GM19025 (cell line): ENCODE measurements around the gene CGN.

Experiments used
- ATAC-seq: cut with Tn5 transposase; IDR thresholded peaks from one replicate; pipeline ENCODE4 v1.9.1; 2021; ENCODE audit warnings: mild to moderate bottlenecking, low read depth, moderate library complexity; ENCODE audit not compliant: unreplicated experiment

The CGN gene

DNA sequence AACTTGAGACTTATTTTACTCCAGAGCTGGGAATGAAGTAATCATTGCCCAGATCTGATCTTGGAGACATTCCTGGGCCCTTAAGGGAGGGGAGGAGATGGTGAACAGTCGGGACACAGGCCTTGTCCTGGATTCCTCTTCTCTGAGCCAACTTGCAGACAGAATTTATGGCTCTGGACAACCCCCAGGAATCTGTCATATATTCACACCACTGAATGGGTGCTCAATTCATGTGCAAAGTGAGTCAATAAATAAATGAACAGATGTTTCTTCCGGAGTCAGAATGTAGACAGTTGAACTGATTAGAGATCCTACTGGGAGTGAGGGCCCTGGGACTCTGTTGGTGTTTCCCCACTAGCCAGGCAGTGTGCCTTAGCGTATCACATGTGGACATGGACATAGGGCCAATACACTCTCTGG, 31.5 kb downstream of the CGN start:
- ATAC-seq = no peak

- ATAC-seq = no peak
Measured at GRCh38 chr1:151545542-151545941, 34.4 kb downstream of the CGN start.

- ATAC-seq = no peak
Measured at GRCh38 chr1:151546011-151546925, 35.1 kb downstream of the CGN start.

DNA sequence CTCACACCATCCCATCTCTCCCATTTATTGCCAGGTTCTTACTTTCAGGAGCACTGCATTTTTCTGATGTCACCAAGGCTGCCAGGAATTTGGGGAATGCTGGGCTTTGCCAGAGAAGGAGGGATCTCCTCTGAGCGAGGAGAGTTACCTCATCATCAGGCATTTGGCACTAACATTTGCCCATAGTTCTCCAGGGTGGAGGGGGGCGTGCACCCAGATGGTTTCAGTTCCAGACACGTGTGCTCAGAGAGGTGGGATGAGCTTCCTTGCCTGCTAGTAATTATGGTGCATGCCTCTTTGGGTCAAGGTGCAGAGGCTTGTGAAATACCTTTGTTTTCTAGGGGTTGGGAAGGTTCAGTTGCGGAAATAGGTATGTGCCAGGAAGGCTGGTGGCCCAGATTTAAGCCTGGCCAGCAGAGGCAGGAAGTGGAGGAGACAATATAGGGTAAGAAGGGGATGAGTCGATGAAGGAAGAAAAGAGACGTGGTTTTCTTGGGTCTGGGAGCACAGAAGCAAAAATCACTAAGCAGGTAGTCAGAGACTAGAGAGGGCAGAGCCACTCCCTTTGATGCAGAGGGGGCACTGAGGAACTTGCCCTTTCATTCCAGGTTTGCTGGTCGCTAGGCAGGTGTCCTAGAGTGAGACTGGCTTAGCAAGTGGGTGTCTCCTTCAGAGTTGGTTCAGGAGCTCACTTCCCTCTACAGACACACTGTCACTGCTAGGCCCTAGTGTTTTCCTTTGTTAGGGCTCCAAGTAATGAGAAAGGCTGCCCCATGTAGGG, 36.1 kb downstream of the CGN start:
- ATAC-seq = no peak

DNA sequence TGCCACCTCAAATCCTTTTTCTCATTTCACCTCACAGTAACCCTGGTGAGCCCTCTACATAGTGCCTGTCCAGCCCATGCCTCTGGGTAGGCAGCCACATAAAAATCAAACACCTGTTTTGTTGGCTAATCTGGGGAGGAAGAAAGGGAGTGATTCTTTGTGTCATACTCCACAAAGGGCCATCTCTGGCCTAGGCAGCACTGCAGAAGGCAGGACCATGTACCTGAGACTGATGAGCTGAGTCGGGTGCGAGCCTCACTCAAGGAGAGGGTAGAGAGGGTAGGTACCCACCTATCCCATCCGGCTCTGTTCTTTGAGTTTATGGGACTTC, 36.7 kb downstream of the CGN start:
- no peak for ATAC-seq

DNA sequence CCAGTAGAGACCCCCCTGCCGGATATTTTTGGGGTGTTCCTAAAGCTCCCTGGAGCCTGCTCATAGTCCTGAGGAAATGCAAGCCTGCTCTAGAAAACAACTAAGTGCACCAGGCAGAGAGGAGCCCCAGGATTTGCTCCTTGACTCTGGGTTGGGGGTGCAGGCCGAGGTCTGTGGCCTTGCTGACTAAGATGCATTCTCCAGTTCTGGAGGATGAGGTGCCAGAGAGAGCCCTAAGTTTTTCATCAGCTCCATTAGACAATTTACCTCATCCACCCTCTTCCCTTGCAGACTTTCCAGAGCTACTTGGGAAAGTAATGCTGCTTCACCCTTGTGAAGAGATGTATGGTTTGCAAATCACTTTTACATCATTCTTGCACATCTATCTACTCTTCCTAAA, 38.0 kb downstream of the CGN start:
- no peak for ATAC-seq

GRCh38 chr1:151553659-151554058, 42.5 kb downstream of the CGN start:
- ATAC-seq = no peak

DNA sequence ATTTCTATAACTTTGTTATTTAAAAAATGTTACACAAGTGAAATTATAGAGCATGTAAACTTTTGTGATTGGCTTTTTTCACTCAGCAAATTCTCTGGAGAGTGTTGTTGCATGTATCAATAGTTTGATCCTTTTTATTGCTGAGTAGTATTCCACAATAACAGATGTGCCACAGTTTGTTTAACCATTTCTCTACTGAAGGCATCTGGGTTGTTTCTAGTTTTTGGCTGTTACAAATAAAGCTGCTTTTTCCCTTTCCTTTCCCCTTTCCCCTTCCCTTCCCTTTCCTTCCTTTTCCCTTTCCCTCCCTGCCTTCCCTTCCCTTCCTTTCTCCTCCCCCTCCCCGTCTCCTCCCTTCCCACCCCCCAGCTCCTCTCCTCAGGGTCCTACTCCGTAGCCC, 44.9 kb downstream of the CGN start:
- ATAC-seq = no peak

GRCh38 chr1:151562661-151563060, 51.5 kb downstream of the CGN start:
- ATAC-seq = no peak

DNA sequence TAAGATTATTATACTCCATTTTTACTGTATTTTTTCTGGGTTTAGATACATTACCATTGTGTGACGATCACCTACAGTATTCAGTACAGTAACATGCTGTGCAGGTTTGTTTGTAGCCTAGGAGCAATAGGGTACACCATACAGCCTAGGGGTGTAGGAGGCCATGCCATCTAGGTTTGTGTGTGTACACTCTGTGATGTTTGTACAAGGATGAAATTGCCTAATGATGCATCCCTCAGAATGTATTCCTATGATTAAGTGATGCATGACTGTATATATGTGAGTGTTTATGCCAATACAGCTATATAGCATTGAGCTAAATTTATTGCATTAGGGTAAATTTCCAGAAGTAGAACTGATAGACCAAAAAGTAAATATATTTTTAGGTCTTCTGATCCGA, 52.2 kb downstream of the CGN start:
- no peak for ATAC-seq

- no peak for ATAC-seq
Measured at GRCh38 chr1:151565502-151566189, 54.5 kb downstream of the CGN start.

GRCh38 chr1:151568626-151569088, 57.5 kb downstream of the CGN start:
- ATAC-seq = no peak

DNA sequence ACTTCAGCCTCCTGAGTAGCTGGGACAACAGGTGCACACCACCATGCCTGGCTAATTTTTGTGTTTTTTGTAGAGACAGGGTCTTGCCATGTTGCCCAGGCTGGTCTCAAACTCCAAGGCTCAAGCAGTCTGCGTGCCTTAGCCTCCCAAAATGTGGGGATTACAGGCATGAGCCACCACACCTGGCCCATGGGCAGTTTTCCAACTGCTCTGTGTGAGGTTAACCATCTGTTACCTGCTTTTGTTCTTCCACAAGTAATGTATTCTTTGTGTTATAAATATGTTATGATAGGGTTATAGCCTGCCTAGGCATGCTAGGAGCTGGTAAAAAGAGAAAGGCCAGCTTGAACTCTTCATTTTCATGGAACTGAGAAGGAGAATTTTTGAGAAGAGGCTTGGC, 59.6 kb downstream of the CGN start:
- no peak for ATAC-seq

GRCh38 chr1:151574575-151575529, 63.7 kb downstream of the CGN start:
- no peak for ATAC-seq

- ATAC-seq = no peak
Measured at GRCh38 chr1:151577173-151577572, 66.0 kb downstream of the CGN start.

GRCh38 chr1:151578941-151579340, 67.8 kb downstream of the CGN start:
- ATAC-seq = no peak

DNA sequence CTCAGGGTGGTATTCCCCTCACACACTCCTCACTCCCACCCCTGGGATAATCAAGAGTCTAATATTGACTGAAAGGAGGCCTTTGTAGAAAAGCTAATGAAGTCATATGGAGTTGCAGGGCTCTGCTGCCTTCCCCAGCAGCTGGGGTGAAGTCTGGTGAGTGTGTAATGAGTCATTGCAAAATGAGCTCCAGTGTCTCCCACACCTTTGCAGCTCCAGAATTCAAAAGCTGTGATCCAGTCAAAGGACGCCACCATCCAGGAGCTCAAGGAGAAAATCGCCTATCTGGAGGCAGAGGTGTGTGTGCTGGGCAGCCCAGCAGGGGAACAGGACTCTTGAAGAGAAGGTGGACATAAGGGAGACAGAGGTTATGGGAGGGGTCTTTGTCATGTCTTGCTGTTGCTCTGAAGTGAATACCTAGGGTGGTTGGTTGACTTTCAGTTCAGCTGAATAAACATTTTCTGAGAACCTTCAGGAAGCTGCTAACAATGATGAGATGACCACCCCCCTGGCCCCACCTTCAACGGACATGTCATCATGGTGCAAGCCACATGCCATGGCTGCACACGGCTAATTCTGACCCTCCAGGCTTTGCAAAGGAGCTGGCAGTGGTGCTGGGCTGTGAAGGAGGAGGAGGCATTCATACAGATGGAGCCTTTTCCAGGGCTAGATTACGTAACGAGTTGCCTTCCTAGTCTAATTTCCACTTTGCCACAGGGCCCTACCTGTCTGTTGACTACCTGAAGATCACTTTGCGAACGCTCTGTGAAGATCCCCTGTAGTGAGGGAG, 68.4 kb downstream of the CGN start:
- ATAC-seq = no peak

GRCh38 chr1:151581451-151581850, 70.3 kb downstream of the CGN start:
- ATAC-seq = no peak

- no peak for ATAC-seq
Measured at GRCh38 chr1:151581921-151582320, 70.7 kb downstream of the CGN start.
